AG04449 (cell line): ENCODE data around the gene NUDT6.

Source experiments
- CTCF ChIA-PET: fragments of 350-600 bp; formaldehyde crosslinking; extraction: SDS; loops from one replicate; lab custom pipeline; 2021; ENCODE audit warnings: antibody characterized with exemption; lab: Yijun Ruan, JAX
- POLR2A ChIA-PET: fragments of 400-600, 350-600 bp; formaldehyde crosslinking; extraction: SDS; loops from one replicate; lab custom pipeline; 2020; ENCODE audit warnings: antibody characterized with exemption, inconsistent platforms; lab: Yijun Ruan, JAX
- DNase-seq: peaks from one replicate; pipeline ENCODE4 v3.0.0-alpha.2; 2010; ENCODE audit warnings: low read depth, low spot score
- H3K4me3 ChIP-seq: 2 replicates; pipeline ENCODE4 v1.5.1; 2011; ENCODE audit warnings: low read depth, mild to moderate bottlenecking, control low read depth, low read length
- CTCF ChIP-seq: IDR thresholded peaks from one replicate; pipeline ENCODE4 v1.5.1; 2011; ENCODE audit warnings: mild to moderate bottlenecking, moderate library complexity, low read length, control low read depth, inconsistent platforms; ENCODE audit not compliant: insufficient read depth; ENCODE audit errors: missing control alignments

NUDT6 gene

GRCh38 chr4:122921971-122922876 is at the start of gene NUDT6:
Gene NUDT6, minus strand, starts transcription at chr4:122922597. Its CDS starts 25 bp downstream, at chr4:122922572.
- ChIA-PET CTCF (interaction anchor here (0.8 to 5.8 kb wide), 11 partner anchors 8 to 320 kb away, joined by 3 to 38 read pairs (median 4); no protein-coding TSS in a partner anchor), POLR2A (interaction anchor here (0.7 to 0.8 kb wide), 2 partner anchors 77 to 190 kb away, joined by 4 read pairs; partner anchors contain the start of gene BBS12)
- TF ChIP-seq CTCF, result no peak

GRCh38 chr4:122968227-122968812 is 45.9 kb upstream of the NUDT6 start:
- POLR2A ChIA-PET, result no interaction called here
- DNase-seq, result peak; percentile 7
- no peak for TF ChIP-seq CTCF
- H3K4me3 ChIP-seq, result no peak overlapping the region
- CTCF ChIA-PET, result interaction anchor here (0.8 kb wide), 1 partner anchor 1277 kb away, joined by 4 read pairs; no protein-coding TSS in a partner anchor

More at GRCh38 chr4:122921971-122922876, at the start of gene NUDT6:
- no peak for DNase-seq
- peak within 1 kb of the TSS; percentile 79 for H3K4me3 ChIP-seq

GRCh38 chr4:122967231-122967630 is 44.8 kb upstream of the NUDT6 start:
- POLR2A ChIA-PET, result no interaction called here
- DNase-seq, result no peak
- no peak overlapping the region for H3K4me3 ChIP-seq
- no peak for TF ChIP-seq CTCF
- CTCF ChIA-PET, result no interaction called here

- H3K4me3 ChIP-seq, result no peak overlapping the region
- ChIA-PET CTCF (no interaction called here), POLR2A (no interaction called here)
- no peak for DNase-seq
- no peak for TF ChIP-seq CTCF
These were observed 43.8 kb upstream of the NUDT6 start for GRCh38 chr4:122966201-122966600.

GRCh38 chr4:122963216-122963615 is 40.8 kb upstream of the NUDT6 start:
- TF ChIP-seq CTCF, result no peak
- DNase-seq, result no peak
- POLR2A ChIA-PET, result no interaction called here
- H3K4me3 ChIP-seq, result no peak overlapping the region
- CTCF ChIA-PET, result no interaction called here

- CTCF ChIA-PET, result interaction anchor here (0.8 kb wide), 1 partner anchor 46 kb away, joined by 4 read pairs; no protein-coding TSS in a partner anchor
- no peak for DNase-seq
- H3K4me3 ChIP-seq, result no peak overlapping the region
- TF ChIP-seq CTCF, result no peak
- POLR2A ChIA-PET, result no interaction called here
These were observed 38.2 kb upstream of the NUDT6 start for GRCh38 chr4:122960611-122961000.
